Neural cell (in vitro differentiated cells): ENCODE results near the gene KRT39.

Experiments used
- EZH2 ChIP-seq: fragments of 200-600, 300-800 bp; shearing (Covaris generic), sonication (generic); IDR thresholded peaks from 2 replicates; pipeline ENCODE4 v1.6.1; 2014; ENCODE audit warnings: antibody characterized with exemption, low read length, borderline replicate concordance, mild to moderate bottlenecking; ENCODE audit not compliant: insufficient read depth, poor library complexity, severe bottlenecking
- MXI1 ChIP-seq: fragments of 450-650 bp; conservative IDR thresholded peaks from 2 replicates; pipeline ENCODE4 v1.6.1; 2014; ENCODE audit warnings: antibody characterized with exemption, mild to moderate bottlenecking; ENCODE audit not compliant: poor library complexity, severe bottlenecking
- REST ChIP-seq: IDR thresholded peaks from 2 replicates; pipeline ENCODE4 v1.6.1; 2012; ENCODE audit warnings: borderline replicate concordance
- SMC3 ChIP-seq: fragments of 450-650 bp; conservative IDR thresholded peaks from 2 replicates; pipeline ENCODE4 v1.6.1; 2014; ENCODE audit warnings: antibody characterized with exemption, mild to moderate bottlenecking, moderate library complexity; ENCODE audit not compliant: poor library complexity
- TAF1 ChIP-seq: IDR thresholded peaks from 2 replicates; pipeline ENCODE4 v1.6.1; 2012; ENCODE audit warnings: low read depth
- TF ChIP-seq, protein P1 (sequence below): fragments of 450-650 bp; IDR thresholded peaks from 2 replicates; pipeline ENCODE4 v1.5.1; 2014; ENCODE audit warnings: antibody characterized with exemption, mild to moderate bottlenecking, moderate library complexity; ENCODE audit not compliant: poor library complexity, severe bottlenecking

- TF ChIP-seq MXI1 (no peak), REST (no peak), TAF1 (no peak), SMC3 (no peak), EZH2 (no peak)
- TF ChIP-seq, protein P1, sequence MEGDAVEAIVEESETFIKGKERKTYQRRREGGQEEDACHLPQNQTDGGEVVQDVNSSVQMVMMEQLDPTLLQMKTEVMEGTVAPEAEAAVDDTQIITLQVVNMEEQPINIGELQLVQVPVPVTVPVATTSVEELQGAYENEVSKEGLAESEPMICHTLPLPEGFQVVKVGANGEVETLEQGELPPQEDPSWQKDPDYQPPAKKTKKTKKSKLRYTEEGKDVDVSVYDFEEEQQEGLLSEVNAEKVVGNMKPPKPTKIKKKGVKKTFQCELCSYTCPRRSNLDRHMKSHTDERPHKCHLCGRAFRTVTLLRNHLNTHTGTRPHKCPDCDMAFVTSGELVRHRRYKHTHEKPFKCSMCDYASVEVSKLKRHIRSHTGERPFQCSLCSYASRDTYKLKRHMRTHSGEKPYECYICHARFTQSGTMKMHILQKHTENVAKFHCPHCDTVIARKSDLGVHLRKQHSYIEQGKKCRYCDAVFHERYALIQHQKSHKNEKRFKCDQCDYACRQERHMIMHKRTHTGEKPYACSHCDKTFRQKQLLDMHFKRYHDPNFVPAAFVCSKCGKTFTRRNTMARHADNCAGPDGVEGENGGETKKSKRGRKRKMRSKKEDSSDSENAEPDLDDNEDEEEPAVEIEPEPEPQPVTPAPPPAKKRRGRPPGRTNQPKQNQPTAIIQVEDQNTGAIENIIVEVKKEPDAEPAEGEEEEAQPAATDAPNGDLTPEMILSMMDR: no peak
Measured at GRCh38 chr17:40962059-40962561, 4.6 kb downstream of the KRT39 start.
